WTC11 (cell line): ENCODE measurements around the gene ANKRD23. TPM values are rescaled to one million over a fixed set of nuclear protein-coding genes. Genes with fewer than 3 reads are reported as not detected.

Experiments
- ATAC-seq: fragments of 200-7000 bp; cut with Tn5 transposase; 2 replicates; pipeline ENCODE4 v1.10.0; 2021; ENCODE audit warnings: mild to moderate bottlenecking, moderate library complexity
- CTCF ChIA-PET: fragments of 300-600 bp; sonication (Branson Sonifier 250); formaldehyde crosslinking; loops from one replicate; lab custom pipeline; 2021; ENCODE audit warnings: antibody characterized with exemption; lab: Charles Lee
- POLR2A ChIA-PET: fragments of 350-600 bp; sonication (Branson Sonifier 250); formaldehyde crosslinking; loops from one replicate; lab custom pipeline; 2021; ENCODE audit warnings: antibody characterized with exemption; lab: Charles Lee
- DNase-seq: peaks from one replicate; pipeline ENCODE4 v3.0.0; 2021; ENCODE audit warnings: low spot score
- H3K27ac Mint-ChIP-seq: 2 replicates; pipeline ENCODE4 v1.8.0; 2021; ENCODE audit warnings: mixed read lengths
- H3K27me3 Mint-ChIP-seq: 2 replicates; pipeline ENCODE4 v1.8.0; 2021; ENCODE audit warnings: low read depth, mild to moderate bottlenecking, moderate library complexity, mixed read lengths
- H3K36me3 Mint-ChIP-seq: 2 replicates; pipeline ENCODE4 v1.8.0; 2021; ENCODE audit warnings: mixed read lengths
- H3K4me1 Mint-ChIP-seq: 2 replicates; pipeline ENCODE4 v1.8.0; 2022; ENCODE audit warnings: mixed read lengths
- H3K4me3 Mint-ChIP-seq: 2 replicates; pipeline ENCODE4 v1.8.0; 2021; ENCODE audit warnings: mild to moderate bottlenecking, moderate library complexity, mixed read lengths
- H3K9me3 Mint-ChIP-seq: 2 replicates; pipeline ENCODE4 v1.8.0; 2021; ENCODE audit warnings: mixed read lengths
- FOXJ3 ChIP-seq: sonication (generic); formaldehyde crosslinking; IDR thresholded peaks from 2 replicates; pipeline ENCODE4 v1.9.0; 2021; ENCODE audit warnings: missing genetic modification reagents, mild to moderate bottlenecking, borderline replicate concordance
- HMGA2 ChIP-seq: fragments of 250-450 bp; sonication (Bioruptor Pico); IDR thresholded peaks from 2 replicates; pipeline ENCODE4 v1.4.0; 2021; ENCODE audit warnings: mild to moderate bottlenecking, moderate library complexity
- JUN ChIP-seq: sonication (generic); formaldehyde crosslinking; IDR thresholded peaks from 2 replicates; pipeline ENCODE4 v1.8.0; 2023; ENCODE audit warnings: mild to moderate bottlenecking, missing genetic modification reagents
- NFATC4 ChIP-seq: fragments of 250-450 bp; sonication (Bioruptor Pico); IDR thresholded peaks from 2 replicates; pipeline ENCODE4 v1.9.0; 2021; ENCODE audit warnings: mild to moderate bottlenecking
- NFE2L1 ChIP-seq: sonication (generic); formaldehyde crosslinking; IDR thresholded peaks from 2 replicates; pipeline ENCODE4 v1.8.1; 2023; ENCODE audit warnings: missing genetic modification reagents
- NR1H2 ChIP-seq: sonication (generic); formaldehyde crosslinking; IDR thresholded peaks from 2 replicates; pipeline ENCODE4 v1.9.0; 2021; ENCODE audit warnings: mild to moderate bottlenecking, moderate library complexity, missing genetic modification reagents
- NR2C2 ChIP-seq: sonication (generic); formaldehyde crosslinking; IDR thresholded peaks from 2 replicates; pipeline ENCODE4 v1.8.0; 2022; ENCODE audit warnings: mild to moderate bottlenecking, missing genetic modification reagents
- RELA ChIP-seq: sonication (generic); formaldehyde crosslinking; IDR thresholded peaks from 2 replicates; pipeline ENCODE4 v1.8.1; 2022; ENCODE audit warnings: missing genetic modification reagents, mild to moderate bottlenecking, borderline replicate concordance
- RORB ChIP-seq: fragments of 250-450 bp; sonication (Bioruptor Pico); IDR thresholded peaks from 2 replicates; pipeline ENCODE4 v1.9.0; 2021; ENCODE audit warnings: mild to moderate bottlenecking
- TEAD1 ChIP-seq: sonication (generic); formaldehyde crosslinking; IDR thresholded peaks from 2 replicates; pipeline ENCODE4 v1.8.0; 2022; ENCODE audit warnings: mild to moderate bottlenecking, missing genetic modification reagents
- TP53 ChIP-seq: sonication (generic); formaldehyde crosslinking; IDR thresholded peaks from 2 replicates; pipeline ENCODE4 v1.8.1; 2023; ENCODE audit warnings: mild to moderate bottlenecking, missing genetic modification reagents
- ZNF138 ChIP-seq: sonication (generic); formaldehyde crosslinking; conservative IDR thresholded peaks from 2 replicates; pipeline ENCODE4 v1.8.1; 2022; ENCODE audit warnings: mild to moderate bottlenecking, moderate library complexity, missing genetic modification reagents
- ZNF317 ChIP-seq: sonication (generic); formaldehyde crosslinking; IDR thresholded peaks from 2 replicates; pipeline ENCODE4 v1.8.1; 2023; ENCODE audit warnings: low read depth, mild to moderate bottlenecking, moderate library complexity, missing genetic modification reagents, borderline replicate concordance
- ZNF396 ChIP-seq: fragments of 250-450 bp; sonication (Bioruptor Pico); IDR thresholded peaks from 2 replicates; pipeline ENCODE4 v1.8.0; 2021; ENCODE audit warnings: mild to moderate bottlenecking, moderate library complexity, borderline replicate concordance
- ZNF416 ChIP-seq: fragments of 250-450 bp; sonication (Bioruptor Pico); IDR thresholded peaks from 2 replicates; pipeline ENCODE4 v1.9.0; 2021; ENCODE audit warnings: mild to moderate bottlenecking, inconsistent platforms
- ZNF423 ChIP-seq: fragments of 250-450 bp; sonication (Bioruptor Pico); IDR thresholded peaks from 2 replicates; pipeline ENCODE4 v2.1.2; 2022; ENCODE audit warnings: mild to moderate bottlenecking, moderate library complexity
- ZNF671 ChIP-seq: fragments of 250-450 bp; sonication (Bioruptor Pico); IDR thresholded peaks from 2 replicates; pipeline ENCODE4 v1.8.0; 2021; ENCODE audit warnings: mild to moderate bottlenecking
- total RNA-seq: library from RNA; stranded (reverse); gene quantifications from 3 replicates; pipeline ENCODE4 v1.2.3, GENCODE V29; 2021
- TF ChIP-seq, protein P1 (sequence below): sonication (generic); formaldehyde crosslinking; IDR thresholded peaks from 2 replicates; pipeline ENCODE4 v1.8.1; 2023; ENCODE audit warnings: mild to moderate bottlenecking, missing genetic modification reagents
- TF ChIP-seq, protein P2 (sequence below): sonication (generic); formaldehyde crosslinking; IDR thresholded peaks from 2 replicates; pipeline ENCODE4 v1.8.1; 2023; ENCODE audit warnings: mild to moderate bottlenecking, missing genetic modification reagents
- TF ChIP-seq, protein P3 (sequence below): sonication (generic); formaldehyde crosslinking; IDR thresholded peaks from 2 replicates; pipeline ENCODE4 v1.8.1; 2023; ENCODE audit warnings: mild to moderate bottlenecking, missing genetic modification reagents, moderate library complexity
- TF ChIP-seq, protein P4 (sequence below): sonication (generic); formaldehyde crosslinking; IDR thresholded peaks from 2 replicates; pipeline ENCODE4 v1.8.0; 2023; ENCODE audit warnings: missing genetic modification reagents
- TF ChIP-seq, protein P5 (sequence below): sonication (generic); formaldehyde crosslinking; IDR thresholded peaks from 2 replicates; pipeline ENCODE4 v1.8.1; 2022; ENCODE audit warnings: low read depth, mild to moderate bottlenecking, moderate library complexity, missing genetic modification reagents, borderline replicate concordance
- TF ChIP-seq, protein P6 (sequence below): sonication (generic); formaldehyde crosslinking; IDR thresholded peaks from 2 replicates; pipeline ENCODE4 v1.8.1; 2022; ENCODE audit warnings: low read depth, missing genetic modification reagents, borderline replicate concordance
- TF ChIP-seq, protein P7 (sequence below): fragments of 250-450 bp; sonication (Bioruptor Pico); IDR thresholded peaks from 2 replicates; pipeline ENCODE4 v1.8.0; 2021; ENCODE audit warnings: mild to moderate bottlenecking
- TF ChIP-seq, protein P8 (sequence below): sonication (generic); formaldehyde crosslinking; IDR thresholded peaks from 2 replicates; pipeline ENCODE4 v1.8.0; 2022; ENCODE audit warnings: mild to moderate bottlenecking, missing genetic modification reagents

Gene ANKRD23
- total RNA-seq, 1 experiment from 2014 or later = 3.2 TPM

DNA sequence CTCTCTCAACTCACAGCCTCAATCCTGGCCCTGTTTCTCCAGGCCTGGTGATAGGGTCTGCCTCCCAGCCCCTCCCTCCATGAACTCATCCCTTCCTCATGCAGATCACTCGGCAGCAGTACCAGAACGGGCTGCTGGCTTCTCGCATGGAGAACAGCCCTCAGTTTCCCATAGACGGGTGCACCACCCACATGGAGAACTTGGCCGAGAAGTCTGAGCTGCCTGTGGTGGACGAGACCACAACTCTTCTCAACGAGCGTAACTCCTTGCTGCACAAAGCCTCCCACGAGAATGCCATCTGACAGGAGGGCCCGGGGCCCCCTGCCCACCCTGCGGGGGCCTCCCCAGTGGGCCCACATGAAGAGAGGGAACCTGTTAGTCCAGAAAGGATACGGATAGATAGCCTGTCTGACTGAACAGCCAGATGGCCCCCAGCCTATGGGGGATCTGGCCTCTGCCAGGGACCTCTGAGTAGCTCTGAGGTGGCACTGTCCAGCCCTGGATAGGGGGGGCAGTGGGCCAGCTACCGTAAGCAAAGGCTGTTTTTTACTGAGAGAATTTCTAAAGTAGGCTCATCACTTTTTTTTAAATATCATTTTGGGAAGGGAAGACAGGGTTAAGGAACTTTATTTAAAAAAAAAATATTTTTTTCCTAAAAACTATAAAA lies 34.5 kb downstream of the ANKRD23 start:
- no peak for TF ChIP-seq ZNF416 (CRISPR knock-in tag)
- TF ChIP-seq JUN = no peak
- TF ChIP-seq FOXJ3 (CRISPR knock-in tag) = no peak
- TF ChIP-seq TEAD1 (CRISPR knock-in tag) = no peak
- TF ChIP-seq ZNF138 (CRISPR knock-in tag) = no peak
- TF ChIP-seq, protein P1, sequence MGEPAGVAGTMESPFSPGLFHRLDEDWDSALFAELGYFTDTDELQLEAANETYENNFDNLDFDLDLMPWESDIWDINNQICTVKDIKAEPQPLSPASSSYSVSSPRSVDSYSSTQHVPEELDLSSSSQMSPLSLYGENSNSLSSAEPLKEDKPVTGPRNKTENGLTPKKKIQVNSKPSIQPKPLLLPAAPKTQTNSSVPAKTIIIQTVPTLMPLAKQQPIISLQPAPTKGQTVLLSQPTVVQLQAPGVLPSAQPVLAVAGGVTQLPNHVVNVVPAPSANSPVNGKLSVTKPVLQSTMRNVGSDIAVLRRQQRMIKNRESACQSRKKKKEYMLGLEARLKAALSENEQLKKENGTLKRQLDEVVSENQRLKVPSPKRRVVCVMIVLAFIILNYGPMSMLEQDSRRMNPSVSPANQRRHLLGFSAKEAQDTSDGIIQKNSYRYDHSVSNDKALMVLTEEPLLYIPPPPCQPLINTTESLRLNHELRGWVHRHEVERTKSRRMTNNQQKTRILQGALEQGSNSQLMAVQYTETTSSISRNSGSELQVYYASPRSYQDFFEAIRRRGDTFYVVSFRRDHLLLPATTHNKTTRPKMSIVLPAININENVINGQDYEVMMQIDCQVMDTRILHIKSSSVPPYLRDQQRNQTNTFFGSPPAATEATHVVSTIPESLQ (CRISPR knock-in tag) = no peak
- no peak for TF ChIP-seq TP53
- no peak for TF ChIP-seq RORB (CRISPR knock-in tag)
- TF ChIP-seq NFATC4 = no peak
- TF ChIP-seq NFE2L1 (CRISPR knock-in tag) = no peak
- TF ChIP-seq, protein P2, sequence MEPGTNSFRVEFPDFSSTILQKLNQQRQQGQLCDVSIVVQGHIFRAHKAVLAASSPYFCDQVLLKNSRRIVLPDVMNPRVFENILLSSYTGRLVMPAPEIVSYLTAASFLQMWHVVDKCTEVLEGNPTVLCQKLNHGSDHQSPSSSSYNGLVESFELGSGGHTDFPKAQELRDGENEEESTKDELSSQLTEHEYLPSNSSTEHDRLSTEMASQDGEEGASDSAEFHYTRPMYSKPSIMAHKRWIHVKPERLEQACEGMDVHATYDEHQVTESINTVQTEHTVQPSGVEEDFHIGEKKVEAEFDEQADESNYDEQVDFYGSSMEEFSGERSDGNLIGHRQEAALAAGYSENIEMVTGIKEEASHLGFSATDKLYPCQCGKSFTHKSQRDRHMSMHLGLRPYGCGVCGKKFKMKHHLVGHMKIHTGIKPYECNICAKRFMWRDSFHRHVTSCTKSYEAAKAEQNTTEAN (CRISPR knock-in tag) = no peak
- TF ChIP-seq ZNF317 (CRISPR knock-in tag) = no peak
- TF ChIP-seq NR1H2 (CRISPR knock-in tag) = no peak
- TF ChIP-seq, protein P3, sequence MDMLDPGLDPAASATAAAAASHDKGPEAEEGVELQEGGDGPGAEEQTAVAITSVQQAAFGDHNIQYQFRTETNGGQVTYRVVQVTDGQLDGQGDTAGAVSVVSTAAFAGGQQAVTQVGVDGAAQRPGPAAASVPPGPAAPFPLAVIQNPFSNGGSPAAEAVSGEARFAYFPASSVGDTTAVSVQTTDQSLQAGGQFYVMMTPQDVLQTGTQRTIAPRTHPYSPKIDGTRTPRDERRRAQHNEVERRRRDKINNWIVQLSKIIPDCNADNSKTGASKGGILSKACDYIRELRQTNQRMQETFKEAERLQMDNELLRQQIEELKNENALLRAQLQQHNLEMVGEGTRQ (CRISPR knock-in tag) = no peak
- TF ChIP-seq, protein P4, sequence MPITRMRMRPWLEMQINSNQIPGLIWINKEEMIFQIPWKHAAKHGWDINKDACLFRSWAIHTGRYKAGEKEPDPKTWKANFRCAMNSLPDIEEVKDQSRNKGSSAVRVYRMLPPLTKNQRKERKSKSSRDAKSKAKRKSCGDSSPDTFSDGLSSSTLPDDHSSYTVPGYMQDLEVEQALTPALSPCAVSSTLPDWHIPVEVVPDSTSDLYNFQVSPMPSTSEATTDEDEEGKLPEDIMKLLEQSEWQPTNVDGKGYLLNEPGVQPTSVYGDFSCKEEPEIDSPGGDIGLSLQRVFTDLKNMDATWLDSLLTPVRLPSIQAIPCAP (CRISPR knock-in tag) = no peak
- no peak for TF ChIP-seq RELA (CRISPR knock-in tag)
- TF ChIP-seq ZNF423 = no peak
- TF ChIP-seq ZNF671 (CRISPR knock-in tag) = no peak
- TF ChIP-seq NR2C2 (CRISPR knock-in tag) = no peak
- TF ChIP-seq, protein P5, sequence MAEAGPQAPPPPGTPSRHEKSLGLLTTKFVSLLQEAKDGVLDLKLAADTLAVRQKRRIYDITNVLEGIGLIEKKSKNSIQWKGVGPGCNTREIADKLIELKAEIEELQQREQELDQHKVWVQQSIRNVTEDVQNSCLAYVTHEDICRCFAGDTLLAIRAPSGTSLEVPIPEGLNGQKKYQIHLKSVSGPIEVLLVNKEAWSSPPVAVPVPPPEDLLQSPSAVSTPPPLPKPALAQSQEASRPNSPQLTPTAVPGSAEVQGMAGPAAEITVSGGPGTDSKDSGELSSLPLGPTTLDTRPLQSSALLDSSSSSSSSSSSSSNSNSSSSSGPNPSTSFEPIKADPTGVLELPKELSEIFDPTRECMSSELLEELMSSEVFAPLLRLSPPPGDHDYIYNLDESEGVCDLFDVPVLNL (CRISPR knock-in tag) = no peak
- no peak for ATAC-seq
- DNase-seq = no peak
- peaks cover 9% of the 10 kb centered on the region for H3K36me3 Mint-ChIP-seq
- POLR2A ChIA-PET = no interaction called here
- no peaks in the 10 kb centered on the region for H3K27me3 Mint-ChIP-seq
- peaks cover 6% of the 10 kb centered on the region for H3K9me3 Mint-ChIP-seq
- H3K4me1 Mint-ChIP-seq = no peaks in the 10 kb centered on the region
- CTCF ChIA-PET = no interaction called here
- H3K27ac Mint-ChIP-seq = no peak overlapping the region
- H3K4me3 Mint-ChIP-seq = no peak overlapping the region

DNA sequence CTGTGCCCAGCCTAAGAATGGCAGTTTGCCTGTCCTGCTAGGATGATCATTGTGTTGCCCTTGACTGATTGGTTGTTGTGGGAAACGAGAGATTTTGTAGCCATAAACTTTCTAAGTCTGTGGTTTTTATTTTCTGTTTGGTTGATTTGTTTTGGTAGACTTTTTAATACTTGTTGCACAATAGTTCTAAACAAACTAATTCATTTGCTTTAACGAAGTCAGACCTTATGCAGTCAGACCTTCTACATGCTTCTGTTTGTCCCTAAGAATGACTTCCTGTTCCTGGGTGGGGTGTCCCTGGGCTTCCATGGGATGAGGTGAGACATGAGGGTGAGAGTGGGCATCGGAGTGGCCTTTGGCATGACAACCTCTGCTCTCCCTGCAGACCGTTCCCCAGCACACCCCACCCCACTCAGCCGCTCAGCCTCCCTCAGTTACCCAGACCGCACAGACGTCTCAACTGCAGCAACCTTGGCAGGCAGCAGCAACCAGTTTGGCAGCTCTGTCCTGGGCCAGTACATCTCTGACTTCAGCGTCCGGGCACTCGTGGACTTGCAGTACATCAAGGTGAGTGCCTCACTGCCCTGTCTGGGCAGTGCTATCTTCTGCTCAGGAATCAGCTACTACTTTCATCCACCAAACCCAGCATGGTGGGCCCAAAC lies 35.5 kb downstream of the ANKRD23 start:
- POLR2A ChIA-PET = no interaction called here
- TF ChIP-seq, protein P6, sequence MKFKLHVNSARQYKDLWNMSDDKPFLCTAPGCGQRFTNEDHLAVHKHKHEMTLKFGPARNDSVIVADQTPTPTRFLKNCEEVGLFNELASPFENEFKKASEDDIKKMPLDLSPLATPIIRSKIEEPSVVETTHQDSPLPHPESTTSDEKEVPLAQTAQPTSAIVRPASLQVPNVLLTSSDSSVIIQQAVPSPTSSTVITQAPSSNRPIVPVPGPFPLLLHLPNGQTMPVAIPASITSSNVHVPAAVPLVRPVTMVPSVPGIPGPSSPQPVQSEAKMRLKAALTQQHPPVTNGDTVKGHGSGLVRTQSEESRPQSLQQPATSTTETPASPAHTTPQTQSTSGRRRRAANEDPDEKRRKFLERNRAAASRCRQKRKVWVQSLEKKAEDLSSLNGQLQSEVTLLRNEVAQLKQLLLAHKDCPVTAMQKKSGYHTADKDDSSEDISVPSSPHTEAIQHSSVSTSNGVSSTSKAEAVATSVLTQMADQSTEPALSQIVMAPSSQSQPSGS = no peak
- TF ChIP-seq, protein P7, sequence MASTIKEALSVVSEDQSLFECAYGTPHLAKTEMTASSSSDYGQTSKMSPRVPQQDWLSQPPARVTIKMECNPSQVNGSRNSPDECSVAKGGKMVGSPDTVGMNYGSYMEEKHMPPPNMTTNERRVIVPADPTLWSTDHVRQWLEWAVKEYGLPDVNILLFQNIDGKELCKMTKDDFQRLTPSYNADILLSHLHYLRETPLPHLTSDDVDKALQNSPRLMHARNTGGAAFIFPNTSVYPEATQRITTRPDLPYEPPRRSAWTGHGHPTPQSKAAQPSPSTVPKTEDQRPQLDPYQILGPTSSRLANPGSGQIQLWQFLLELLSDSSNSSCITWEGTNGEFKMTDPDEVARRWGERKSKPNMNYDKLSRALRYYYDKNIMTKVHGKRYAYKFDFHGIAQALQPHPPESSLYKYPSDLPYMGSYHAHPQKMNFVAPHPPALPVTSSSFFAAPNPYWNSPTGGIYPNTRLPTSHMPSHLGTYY (CRISPR knock-in tag) = no peak
- TF ChIP-seq HMGA2 (no peak), ZNF138 (CRISPR knock-in tag) (no peak), ZNF396 (no peak), RELA (CRISPR knock-in tag) (no peak)
- TF ChIP-seq, protein P8, sequence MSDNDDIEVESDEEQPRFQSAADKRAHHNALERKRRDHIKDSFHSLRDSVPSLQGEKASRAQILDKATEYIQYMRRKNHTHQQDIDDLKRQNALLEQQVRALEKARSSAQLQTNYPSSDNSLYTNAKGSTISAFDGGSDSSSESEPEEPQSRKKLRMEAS (CRISPR knock-in tag) = no peak

More for the DNA sequence above, 35.5 kb downstream of the ANKRD23 start:
- no peak for ATAC-seq
- Mint-ChIP-seq H3K4me1 (no peaks in the 10 kb centered on the region), H3K27ac (no peak overlapping the region), H3K36me3 (peaks cover 9% of the 10 kb centered on the region), H3K27me3 (no peaks in the 10 kb centered on the region), H3K4me3 (no peak overlapping the region), H3K9me3 (peaks cover 6% of the 10 kb centered on the region)
- CTCF ChIA-PET = no interaction called here
- DNase-seq = no peak
